ENCODE measurements around the gene ITGB3.

DNA sequence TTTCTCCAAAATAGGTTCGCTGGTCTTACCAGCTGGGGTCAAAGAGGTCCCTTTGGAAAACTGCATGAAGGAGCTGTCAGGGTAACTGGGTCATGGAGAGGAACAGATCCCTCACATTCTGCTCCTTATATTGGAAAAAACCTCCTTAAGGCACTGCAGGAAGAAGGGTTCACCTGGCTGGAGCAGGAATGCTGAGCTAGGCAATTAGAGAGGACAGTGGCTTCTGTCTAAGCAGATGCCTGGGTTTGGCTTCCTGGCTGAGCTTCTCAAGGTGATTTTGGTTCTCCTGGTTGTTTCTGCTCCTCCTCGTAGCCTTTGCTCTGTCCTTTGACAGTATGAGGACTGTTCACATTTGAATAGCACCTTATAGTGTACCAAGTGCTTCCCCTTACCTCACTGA is 19.6 kb downstream of the ITGB3 start:
- TF ChIP-seq, protein P1, sequence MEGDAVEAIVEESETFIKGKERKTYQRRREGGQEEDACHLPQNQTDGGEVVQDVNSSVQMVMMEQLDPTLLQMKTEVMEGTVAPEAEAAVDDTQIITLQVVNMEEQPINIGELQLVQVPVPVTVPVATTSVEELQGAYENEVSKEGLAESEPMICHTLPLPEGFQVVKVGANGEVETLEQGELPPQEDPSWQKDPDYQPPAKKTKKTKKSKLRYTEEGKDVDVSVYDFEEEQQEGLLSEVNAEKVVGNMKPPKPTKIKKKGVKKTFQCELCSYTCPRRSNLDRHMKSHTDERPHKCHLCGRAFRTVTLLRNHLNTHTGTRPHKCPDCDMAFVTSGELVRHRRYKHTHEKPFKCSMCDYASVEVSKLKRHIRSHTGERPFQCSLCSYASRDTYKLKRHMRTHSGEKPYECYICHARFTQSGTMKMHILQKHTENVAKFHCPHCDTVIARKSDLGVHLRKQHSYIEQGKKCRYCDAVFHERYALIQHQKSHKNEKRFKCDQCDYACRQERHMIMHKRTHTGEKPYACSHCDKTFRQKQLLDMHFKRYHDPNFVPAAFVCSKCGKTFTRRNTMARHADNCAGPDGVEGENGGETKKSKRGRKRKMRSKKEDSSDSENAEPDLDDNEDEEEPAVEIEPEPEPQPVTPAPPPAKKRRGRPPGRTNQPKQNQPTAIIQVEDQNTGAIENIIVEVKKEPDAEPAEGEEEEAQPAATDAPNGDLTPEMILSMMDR (IDR thresholded peaks at IDR 0.05), result no peak
- TF ChIP-seq POLR2A (IDR thresholded peaks at IDR 0.05), result no peak
- TF ChIP-seq EP300 (IDR thresholded peaks at IDR 0.05; ENCODE audit: low read depth), result no peak
- no peak for TF ChIP-seq POLR2AphosphoS5 (IDR thresholded peaks at IDR 0.05)
